Skin epidermis (tissue), 12 donors: ENCODE measurements around the gene WLS.
"Not testable (repeated sequence)": the region's sequence is repeated elsewhere in the genome, so short reads cannot be mapped to it uniquely, and the experiment has no call there.

Experiments
- H3K27ac ChIP-seq, 21 experiments: fragments of 200-600 bp; sonication (generic) in 11 of 21; one replicate each; pipeline ENCODE4 v1.5.0; 2020; ENCODE audit warnings: mild to moderate bottlenecking in 3 of 21, inconsistent platforms in 2 of 21, moderate library complexity in 2 of 21
- H3K4me3 ChIP-seq, 7 experiments: fragments of 200-600 bp; sonication (generic) in 2 of 7; one replicate each; pipeline ENCODE4 v1.5.0; 2020; ENCODE audit warnings: inconsistent platforms in 2 of 7, mild to moderate bottlenecking in 2 of 7, moderate library complexity in 1 of 7

The WLS gene

DNA sequence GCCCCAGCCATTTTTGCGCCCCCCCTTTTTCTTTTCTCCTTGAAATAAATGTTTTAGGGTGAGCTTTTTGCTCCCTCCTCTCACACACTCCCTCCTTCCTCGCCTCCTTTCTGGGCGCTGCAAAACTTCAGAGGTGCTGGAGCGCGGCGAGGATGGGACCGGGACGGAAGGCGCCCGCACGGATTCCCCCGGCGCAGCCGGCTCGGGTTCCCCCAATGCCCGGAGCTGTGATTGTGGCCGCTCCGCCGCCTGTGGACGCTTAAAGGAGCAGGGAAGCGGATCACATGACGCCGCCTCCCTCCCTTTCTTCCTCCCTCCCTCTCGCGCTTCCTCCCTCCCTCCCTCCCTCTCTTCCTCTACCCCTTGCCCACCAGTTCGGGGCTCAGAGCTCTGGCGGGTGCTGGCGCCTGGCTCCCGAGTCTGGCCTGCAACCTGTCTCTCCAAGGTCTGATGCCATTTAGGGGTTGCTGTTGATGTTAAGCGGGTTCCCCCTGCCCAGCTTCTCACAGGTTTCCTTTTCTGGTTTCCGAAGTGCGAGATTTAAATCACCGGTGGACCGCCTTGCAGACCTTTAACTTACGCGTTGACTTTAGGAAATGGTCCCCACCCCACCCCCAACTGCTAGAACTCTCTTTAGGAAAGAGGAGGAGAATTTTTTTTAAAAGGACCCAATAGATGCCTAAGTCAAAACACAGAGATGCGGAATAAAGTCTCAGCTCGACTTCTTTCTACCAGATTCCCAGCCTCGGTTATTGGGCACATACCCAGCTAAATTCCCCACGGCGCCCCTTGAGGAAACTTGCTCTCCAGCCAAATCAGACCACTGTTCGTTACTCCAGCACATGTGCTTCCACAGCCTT lies at the start of gene WLS:
TSS of gene WLS (minus strand) at position 235 of the 860 bp plus-strand sequence. CDS start at position 11, 224 bp downstream.
- H3K27ac ChIP-seq = peak within 1 kb of the TSS; percentile 10 to 85 (median 74)

DNA sequence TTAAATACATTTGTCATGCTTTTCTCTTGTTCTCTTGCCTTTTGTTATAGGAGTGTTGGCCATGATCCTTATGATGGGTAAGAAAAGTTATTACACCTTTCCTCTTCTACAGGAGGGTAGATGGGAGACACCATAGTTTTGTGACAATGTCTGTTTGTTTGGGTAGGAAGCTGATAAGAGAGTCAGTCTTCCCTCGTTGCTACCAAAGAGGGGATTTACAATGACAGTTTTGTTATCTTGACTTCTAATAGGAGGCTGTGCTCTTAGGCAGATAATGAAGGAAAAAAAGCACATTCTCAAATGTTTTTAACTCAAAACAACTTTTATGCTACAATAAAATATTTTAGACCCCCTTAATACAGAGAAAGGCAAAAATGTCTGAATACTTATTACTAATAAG lies 48.0 kb upstream of the WLS start:
- no peak overlapping the region for H3K27ac ChIP-seq
- no peak overlapping the region for H3K4me3 ChIP-seq

More for the DNA sequence above, at the start of gene WLS:
- peak within 1 kb of the TSS; percentile 49 to 77 (median 57) for H3K4me3 ChIP-seq

- Histone ChIP-seq H3K27ac (no peak overlapping the region), H3K4me3 (no peak overlapping the region)
Observed at GRCh38 chr1:68279846-68280245, 47.5 kb upstream of the WLS start.

- Histone ChIP-seq H3K4me3 (no peak overlapping the region), H3K27ac (no peak overlapping the region)
Observed at GRCh38 chr1:68278221-68278620, 45.9 kb upstream of the WLS start.

- H3K4me3 ChIP-seq = no peak overlapping the region
- H3K27ac ChIP-seq = no peak overlapping the region
Observed at GRCh38 chr1:68276448-68276847, 44.1 kb upstream of the WLS start.

DNA sequence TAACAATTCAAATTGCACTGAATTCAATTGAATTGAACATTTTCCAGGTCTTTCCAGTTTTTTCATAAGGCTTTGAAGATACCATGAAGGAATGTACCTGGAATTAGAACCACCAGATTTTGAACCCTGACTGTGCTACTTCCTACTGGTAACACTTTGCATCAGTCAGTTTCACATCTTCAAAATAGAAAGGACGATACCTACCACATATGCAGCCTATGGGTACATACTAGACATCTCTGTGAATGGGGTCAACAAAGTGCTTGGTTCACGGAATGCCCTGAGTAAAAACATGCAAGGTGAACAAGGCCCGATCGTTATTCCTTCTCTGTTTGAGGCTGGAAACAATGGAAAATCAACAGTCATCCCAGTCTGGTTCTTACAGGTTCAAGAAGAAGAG lies 41.2 kb upstream of the WLS start:
- no peak overlapping the region for H3K4me3 ChIP-seq
- no peak overlapping the region for H3K27ac ChIP-seq

GRCh38 chr1:68271596-68271995 lies 39.3 kb upstream of the WLS start:
- Histone ChIP-seq H3K27ac (no peak overlapping the region), H3K4me3 (no peak overlapping the region)

DNA sequence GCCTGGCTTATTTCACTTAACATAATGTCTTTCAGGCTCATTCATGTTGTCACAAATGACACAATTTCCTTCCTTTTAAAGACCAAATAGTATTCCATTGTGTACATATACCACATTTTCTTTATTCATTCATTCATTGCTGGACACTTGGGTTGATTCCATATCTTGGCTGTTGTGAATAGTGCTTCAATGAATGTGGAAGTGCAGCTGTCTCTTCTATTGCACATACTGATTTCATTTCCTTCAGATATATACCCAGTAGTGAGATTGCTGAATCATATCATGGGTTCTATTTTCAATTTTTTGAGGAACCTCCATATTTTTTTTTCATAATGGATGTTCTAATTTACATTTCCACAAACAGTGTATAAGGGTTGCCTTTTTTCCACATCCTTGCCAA lies 38.6 kb upstream of the WLS start:
- no peak overlapping the region for H3K4me3 ChIP-seq
- no peak overlapping the region for H3K27ac ChIP-seq

- no peak overlapping the region for H3K27ac ChIP-seq
- H3K4me3 ChIP-seq = no peak overlapping the region
Observed at GRCh38 chr1:68269637-68270430, 37.5 kb upstream of the WLS start.

GRCh38 chr1:68268896-68269483 lies 36.7 kb upstream of the WLS start:
- H3K27ac ChIP-seq = no peak overlapping the region
- no peak overlapping the region for H3K4me3 ChIP-seq

- not testable (repeated sequence) for H3K27ac ChIP-seq, H3K4me3 ChIP-seq
Observed at GRCh38 chr1:68256824-68257223, 24.5 kb upstream of the WLS start.

- Histone ChIP-seq H3K27ac (no peak overlapping the region), H3K4me3 (no peak overlapping the region)
Observed at GRCh38 chr1:68255301-68255700, 23.0 kb upstream of the WLS start.

- H3K4me3 ChIP-seq = no peak overlapping the region
- no peak overlapping the region for H3K27ac ChIP-seq
Observed at GRCh38 chr1:68254667-68255226, 22.4 kb upstream of the WLS start.

DNA sequence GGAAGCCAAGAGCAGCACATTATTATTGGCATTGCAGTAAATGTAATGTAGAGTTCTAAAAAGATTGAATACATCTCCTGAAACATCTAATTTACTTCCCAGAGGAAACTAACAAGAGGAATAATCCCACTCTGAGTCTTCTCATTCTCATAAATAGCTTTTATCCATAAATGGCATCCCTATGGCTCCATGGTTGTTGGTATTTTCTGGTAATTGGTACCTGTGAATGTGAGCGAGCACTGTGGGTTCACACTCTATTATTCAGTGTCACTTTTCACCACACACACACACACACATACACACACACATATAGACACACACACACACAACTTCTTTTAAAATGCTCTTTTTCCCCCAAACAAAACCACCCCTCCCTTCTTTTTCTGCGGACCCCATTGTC lies 4.7 kb upstream of the WLS start:
- Histone ChIP-seq H3K27ac (no peak overlapping the region), H3K4me3 (no peak overlapping the region)

GRCh38 chr1:68234094-68234493 lies 1.8 kb upstream of the WLS start:
- H3K4me3 ChIP-seq = no peak overlapping the region
- H3K27ac ChIP-seq = no peak overlapping the region

GRCh38 chr1:68233202-68233601 lies 879 bp upstream of the WLS start:
- Histone ChIP-seq H3K4me3 (peak overlapping the region in 3 of 7 experiments; percentile 65 to 77 (median 76)), H3K27ac (peak overlapping the region in 6 of 21 experiments; percentile 65 to 85 (median 74))

GRCh38 chr1:68231627-68232288 lies 565 bp downstream of the WLS start:
- Histone ChIP-seq H3K27ac (peak overlapping the region; percentile 10 to 85 (median 74)), H3K4me3 (peak overlapping the region; percentile 49 to 77 (median 57))

GRCh38 chr1:68230901-68231626 lies 1.3 kb downstream of the WLS start:
- peak overlapping the region in 19 of 21 experiments; percentile 10 to 85 (median 77) for H3K27ac ChIP-seq
- H3K4me3 ChIP-seq = peak overlapping the region; percentile 49 to 77 (median 57)

DNA sequence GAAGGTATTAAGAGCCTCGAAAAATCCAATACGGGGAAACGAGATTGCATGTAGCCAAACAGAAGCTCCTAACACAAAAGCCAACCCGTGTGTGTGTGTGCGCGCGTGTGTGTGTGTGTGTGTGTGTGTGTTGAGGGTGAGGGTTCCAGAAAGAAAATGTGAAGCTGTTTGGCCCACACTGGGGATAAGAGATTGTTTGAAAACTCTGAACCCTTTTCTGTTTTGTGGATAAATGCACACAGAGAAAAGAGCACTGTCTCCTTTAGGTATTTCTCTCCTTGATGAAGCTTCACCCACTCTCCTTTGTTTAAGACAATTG lies 1.9 kb downstream of the WLS start:
- peak overlapping the region; percentile 49 to 77 (median 57) for H3K4me3 ChIP-seq
- peak overlapping the region in 13 of 21 experiments; percentile 51 to 85 (median 82) for H3K27ac ChIP-seq
